Caco-2 (cell line): ENCODE data around the gene SCFD2. TPM values are rescaled to one million over a fixed set of nuclear protein-coding genes. Genes with fewer than 3 reads are reported as not detected.

Experiments
- BruUV-seq: library from RNA; stranded (reverse); fragments of 400-500 nt; replicated peaks from 2 replicates; lab custom pipeline; 2021; lab: Mats Ljungman, UMichigan
- CTCF ChIA-PET: fragments of 300-600 bp; sonication (Branson Sonifier 250); formaldehyde crosslinking; loops from one replicate; lab custom pipeline; 2022; ENCODE audit warnings: antibody characterized with exemption; lab: Charles Lee
- POLR2A ChIA-PET: fragments of 300-600 bp; sonication (Branson Sonifier 250); formaldehyde crosslinking; loops from one replicate; lab custom pipeline; 2022; ENCODE audit warnings: antibody characterized with exemption; lab: Charles Lee
- DNase-seq, 2 experiments: peaks; one replicate each; pipeline versions ENCODE4 v3.0.0 to v3.0.0-alpha.2; 2020 to 2022
- H3K27me3 ChIP-seq: replicated peaks from 2 replicates; pipeline ENCODE4 v1.6.0; 2011; ENCODE audit warnings: low read length; ENCODE audit not compliant: control insufficient read depth, insufficient read depth
- H3K36me3 ChIP-seq: 2 replicates; pipeline ENCODE4 v1.5.1; 2011; ENCODE audit warnings: low read length; ENCODE audit not compliant: control insufficient read depth, insufficient read depth
- H3K4me1 ChIP-seq: fragments of 250-450 bp; sonication (Bioruptor Pico); 2 replicates; pipeline ENCODE4 v1.5.1; 2020; ENCODE audit warnings: mild to moderate bottlenecking
- H3K4me3 ChIP-seq: 2 replicates; pipeline ENCODE4 v1.5.1; 2011; ENCODE audit warnings: low read depth, mild to moderate bottlenecking, control low read depth, low read length
- H3K9me3 ChIP-seq: fragments of 250-450 bp; sonication (Bioruptor Pico); 2 replicates; pipeline ENCODE4 v1.5.1; 2020; ENCODE audit warnings: mild to moderate bottlenecking, moderate library complexity
- H3K27ac Mint-ChIP-seq: one replicate; pipeline ENCODE4 v1.8.0; 2022; ENCODE audit warnings: mixed read lengths; ENCODE audit not compliant: unreplicated experiment
- H3K27me3 Mint-ChIP-seq: one replicate; pipeline ENCODE4 v1.8.0; 2022; ENCODE audit warnings: mixed read lengths; ENCODE audit not compliant: insufficient read depth, unreplicated experiment
- H3K36me3 Mint-ChIP-seq: one replicate; pipeline ENCODE4 v1.8.0; 2022; ENCODE audit warnings: mild to moderate bottlenecking, mixed read lengths; ENCODE audit not compliant: insufficient read depth, unreplicated experiment
- H3K4me1 Mint-ChIP-seq: one replicate; pipeline ENCODE4 v1.8.0; 2022; ENCODE audit warnings: low read depth, mixed read lengths; ENCODE audit not compliant: unreplicated experiment
- H3K4me3 Mint-ChIP-seq: one replicate; pipeline ENCODE4 v1.8.0; 2022; ENCODE audit warnings: mild to moderate bottlenecking, moderate library complexity, mixed read lengths; ENCODE audit not compliant: unreplicated experiment
- H3K9me3 Mint-ChIP-seq: one replicate; pipeline ENCODE4 v1.8.0; 2022; ENCODE audit warnings: mixed read lengths; ENCODE audit not compliant: unreplicated experiment
- intact Hi-C: fragments of 100-400 bp; cut with micrococcal nuclease; formaldehyde crosslinking; loops from one replicate; pipeline ENCODE4 v1.10.0; 2022; ENCODE audit not compliant: unreplicated experiment
- total RNA-seq: library from RNA; stranded (reverse); gene quantifications from 2 replicates; pipeline ENCODE4 v1.2.3, GENCODE V29; 2022
- TF ChIP-seq, protein P1 (sequence below), 2 experiments: fragments of 200-600 bp in 1 of 2; IDR thresholded peaks; 1 replicate in 1 of 2; 2 replicates in 1 of 2; pipeline versions ENCODE4 v1.5.1 to v1.8.0; 2011 to 2022; ENCODE audit warnings: antibody characterized with exemption in 1 of 2, control low read depth in 1 of 2, inconsistent platforms in 1 of 2, low read depth in 1 of 2, low read length in 1 of 2, mild to moderate bottlenecking in 1 of 2, moderate library complexity in 1 of 2; ENCODE audit not compliant: insufficient read depth in 1 of 2, severe bottlenecking in 1 of 2, unreplicated experiment in 1 of 2

The SCFD2 gene
- total RNA-seq, 1 experiment from 2014 or later = 12.2 TPM

DNA sequence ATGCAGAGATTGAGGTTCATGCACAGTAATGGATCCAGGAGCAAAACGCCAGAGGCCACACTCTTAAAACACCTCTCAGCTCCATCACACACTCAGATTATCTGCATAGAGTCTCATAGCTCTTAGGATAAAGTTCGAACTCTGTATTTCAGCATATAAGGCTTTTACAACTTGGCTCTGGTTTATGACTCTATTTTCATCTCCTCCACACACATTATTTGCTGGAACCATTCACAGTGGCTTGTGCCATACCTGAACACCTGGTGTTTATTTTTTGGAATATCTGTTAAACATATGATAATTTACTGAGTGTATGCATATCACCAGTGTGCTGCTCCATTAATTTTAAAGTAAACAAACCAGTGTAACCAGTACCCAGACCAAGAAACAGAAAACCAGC lies 476.5 kb downstream of the SCFD2 start:
- Mint-ChIP-seq H3K4me1 (peaks cover 4% of the 10 kb centered on the region), H3K27me3 (no peaks in the 10 kb centered on the region), H3K36me3 (peaks cover 13% of the 10 kb centered on the region), H3K27ac (no peak overlapping the region), H3K4me3 (no peak overlapping the region), H3K9me3 (peaks cover 20% of the 10 kb centered on the region)
- Histone ChIP-seq H3K36me3 (no peaks in the 10 kb centered on the region), H3K4me1 (no peaks in the 10 kb centered on the region), H3K4me3 (no peak overlapping the region), H3K9me3 (peaks cover 5% of the 10 kb centered on the region), H3K27me3 (no peaks in the 10 kb centered on the region)
- no TSS peak for BruUV-seq
- ChIA-PET POLR2A (no interaction called here), CTCF (no interaction called here)
- TF ChIP-seq, protein P1, sequence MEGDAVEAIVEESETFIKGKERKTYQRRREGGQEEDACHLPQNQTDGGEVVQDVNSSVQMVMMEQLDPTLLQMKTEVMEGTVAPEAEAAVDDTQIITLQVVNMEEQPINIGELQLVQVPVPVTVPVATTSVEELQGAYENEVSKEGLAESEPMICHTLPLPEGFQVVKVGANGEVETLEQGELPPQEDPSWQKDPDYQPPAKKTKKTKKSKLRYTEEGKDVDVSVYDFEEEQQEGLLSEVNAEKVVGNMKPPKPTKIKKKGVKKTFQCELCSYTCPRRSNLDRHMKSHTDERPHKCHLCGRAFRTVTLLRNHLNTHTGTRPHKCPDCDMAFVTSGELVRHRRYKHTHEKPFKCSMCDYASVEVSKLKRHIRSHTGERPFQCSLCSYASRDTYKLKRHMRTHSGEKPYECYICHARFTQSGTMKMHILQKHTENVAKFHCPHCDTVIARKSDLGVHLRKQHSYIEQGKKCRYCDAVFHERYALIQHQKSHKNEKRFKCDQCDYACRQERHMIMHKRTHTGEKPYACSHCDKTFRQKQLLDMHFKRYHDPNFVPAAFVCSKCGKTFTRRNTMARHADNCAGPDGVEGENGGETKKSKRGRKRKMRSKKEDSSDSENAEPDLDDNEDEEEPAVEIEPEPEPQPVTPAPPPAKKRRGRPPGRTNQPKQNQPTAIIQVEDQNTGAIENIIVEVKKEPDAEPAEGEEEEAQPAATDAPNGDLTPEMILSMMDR (IDR thresholded peaks at IDR 0.05; ENCODE audit: insufficient read depth in 1 of 2, low read depth in 1 of 2, low read length in 1 of 2, severe bottlenecking in 1 of 2, unreplicated experiment in 1 of 2) = no peak
- intact Hi-C loops = no loop called here
- no peak for DNase-seq

DNA sequence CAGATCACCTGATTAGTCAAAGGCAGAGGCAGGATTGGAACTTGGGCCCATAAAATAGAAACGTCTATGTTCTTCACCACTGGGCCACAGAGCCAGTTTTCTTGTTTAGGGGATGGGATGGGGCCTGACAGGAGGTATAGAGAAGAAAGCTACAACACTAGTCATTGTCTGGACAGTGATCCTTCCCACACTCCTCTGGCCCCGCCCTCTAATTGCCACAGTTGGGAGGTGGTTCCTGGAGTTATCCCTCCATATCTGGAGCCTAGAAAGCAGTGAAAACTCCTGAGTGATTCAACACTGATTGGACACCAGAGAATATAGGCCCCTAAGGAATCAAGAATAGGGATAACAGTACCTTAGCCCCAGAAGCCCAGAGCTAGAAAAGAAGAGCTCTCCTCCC lies 480.9 kb downstream of the SCFD2 start:
- no TSS peak for BruUV-seq
- ChIA-PET CTCF (no interaction called here), POLR2A (no interaction called here)
- Histone ChIP-seq H3K36me3 (no peaks in the 10 kb centered on the region), H3K9me3 (peaks cover 5% of the 10 kb centered on the region), H3K4me3 (no peak overlapping the region), H3K27me3 (no peaks in the 10 kb centered on the region), H3K4me1 (peaks cover 18% of the 10 kb centered on the region)
- H3K4me1 Mint-ChIP-seq = peaks cover 23% of the 10 kb centered on the region
- DNase-seq = no peak
- TF ChIP-seq, protein P1 (IDR thresholded peaks at IDR 0.05; ENCODE audit: insufficient read depth in 1 of 2, low read depth in 1 of 2, low read length in 1 of 2, severe bottlenecking in 1 of 2, unreplicated experiment in 1 of 2) = no peak
- intact Hi-C loops = no loop called here
- no peak overlapping the region for H3K4me3 Mint-ChIP-seq
- no peaks in the 10 kb centered on the region for H3K27me3 Mint-ChIP-seq
- H3K27ac Mint-ChIP-seq = no peak overlapping the region
- peaks cover 13% of the 10 kb centered on the region for H3K36me3 Mint-ChIP-seq
- peaks cover 30% of the 10 kb centered on the region for H3K9me3 Mint-ChIP-seq

DNA sequence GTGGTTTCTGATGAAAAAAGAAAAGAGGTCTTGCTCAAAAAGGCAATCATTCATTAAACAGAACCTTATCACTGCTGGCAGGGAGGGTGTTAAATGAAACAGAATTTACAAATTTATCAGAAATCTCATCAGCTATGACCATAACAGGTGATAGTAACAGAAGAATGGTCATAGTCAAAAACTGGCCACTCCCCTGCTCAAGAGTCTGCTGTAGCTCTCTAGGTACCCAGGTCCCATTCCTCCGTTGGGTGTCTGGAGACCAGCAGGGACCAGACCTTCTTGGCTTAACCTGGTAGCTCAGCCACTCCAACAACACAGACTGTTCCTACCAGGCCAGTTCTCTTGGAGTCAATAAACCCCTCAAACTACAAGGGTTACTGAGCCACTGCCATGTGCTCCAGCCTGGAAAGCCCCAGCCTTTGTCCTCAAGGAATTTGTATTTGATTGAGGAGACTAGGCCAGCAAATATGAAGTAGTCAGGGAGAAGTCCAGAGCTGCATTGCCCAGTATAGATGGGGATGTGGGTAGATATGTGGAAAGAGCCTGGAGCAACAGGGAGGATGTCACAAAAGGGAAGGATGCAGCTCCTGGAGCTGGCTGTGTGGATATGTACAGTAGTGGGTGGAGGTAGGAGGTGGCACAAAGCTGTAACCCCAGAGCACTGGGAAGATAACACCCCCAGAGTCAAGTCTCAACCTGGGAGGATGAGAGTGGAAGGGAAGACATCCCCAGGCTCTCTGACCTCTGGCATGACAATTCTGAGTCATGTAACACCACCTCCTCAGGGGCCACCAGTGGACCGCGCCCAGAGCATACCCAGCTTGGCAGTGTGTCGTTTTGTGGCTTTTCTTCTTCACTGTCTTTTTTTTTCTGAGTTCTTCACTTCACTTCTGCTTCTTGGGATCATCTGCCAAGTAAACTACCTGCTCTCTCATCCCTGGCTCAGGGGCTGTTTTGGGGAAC lies 481.9 kb downstream of the SCFD2 start:
- TF ChIP-seq, protein P1 (IDR thresholded peaks at IDR 0.05; ENCODE audit: insufficient read depth in 1 of 2, low read depth in 1 of 2, low read length in 1 of 2, severe bottlenecking in 1 of 2, unreplicated experiment in 1 of 2) = no peak
- Mint-ChIP-seq H3K4me3 (no peak overlapping the region), H3K27ac (peak overlapping the region; percentile 36), H3K27me3 (no peaks in the 10 kb centered on the region), H3K36me3 (peaks cover 13% of the 10 kb centered on the region), H3K9me3 (peaks cover 29% of the 10 kb centered on the region), H3K4me1 (peaks cover 23% of the 10 kb centered on the region)
- ChIA-PET POLR2A (interaction anchor here (0.9 to 1.3 kb wide), 2 partner anchors 21 to 28 kb away, joined by 3 to 4 read pairs; no protein-coding TSS in a partner anchor), CTCF (no interaction called here)
- no TSS peak for BruUV-seq
- no peak overlapping the region for H3K4me3 ChIP-seq
- DNase-seq = no peak
- H3K4me1 ChIP-seq = peaks cover 18% of the 10 kb centered on the region
- H3K9me3 ChIP-seq = peaks cover 5% of the 10 kb centered on the region
- intact Hi-C loops = no loop called here
- no peaks in the 10 kb centered on the region for H3K27me3 ChIP-seq
- H3K36me3 ChIP-seq = no peaks in the 10 kb centered on the region
